Parathyroid adenoma (tissue), 2 donors: Measurements from ENCODE around the gene CREBZF.
A peak's percentile ranks its signal among the peaks of the same experiment; 100 is the strongest.

ENCODE experiments used
- H2AFZ ChIP-seq: fragments of 300-600 bp; sonication (generic); one replicate; pipeline ENCODE4 v1.7.0; 2017; ENCODE audit warnings: antibody characterized with exemption, mild to moderate bottlenecking
- H3K27ac ChIP-seq: fragments of 300-600 bp; sonication (generic); one replicate; pipeline ENCODE4 v1.7.0; 2017
- H3K27me3 ChIP-seq: fragments of 300-600 bp; sonication (generic); one replicate; pipeline ENCODE4 v1.7.0; 2017; ENCODE audit warnings: low read length; ENCODE audit not compliant: control insufficient read depth, insufficient read depth
- H3K36me3 ChIP-seq: fragments of 300-600 bp; sonication (generic); one replicate; pipeline ENCODE4 v1.7.0; 2017; ENCODE audit warnings: low read length; ENCODE audit not compliant: control insufficient read depth, insufficient read depth
- H3K4me1 ChIP-seq: fragments of 300-600 bp; sonication (generic); one replicate; pipeline ENCODE4 v1.7.0; 2017; ENCODE audit warnings: control low read depth
- H3K4me2 ChIP-seq: fragments of 300-600 bp; sonication (generic); one replicate; pipeline ENCODE4 v1.7.0; 2017; ENCODE audit warnings: low read length
- H3K4me3 ChIP-seq: fragments of 300-600 bp; sonication (generic); one replicate; pipeline ENCODE4 v1.7.0; 2017; ENCODE audit warnings: low read depth, low read length
- H3K79me2 ChIP-seq: fragments of 300-600 bp; sonication (generic); one replicate; pipeline ENCODE4 v1.7.0; 2017; ENCODE audit warnings: control low read depth
- H3K9ac ChIP-seq: fragments of 300-600 bp; sonication (generic); one replicate; pipeline ENCODE4 v1.7.0; 2017; ENCODE audit warnings: mild to moderate bottlenecking
- H3K9me3 ChIP-seq: fragments of 300-600 bp; sonication (generic); one replicate; pipeline ENCODE4 v1.7.0; 2017; ENCODE audit warnings: low read length; ENCODE audit not compliant: control insufficient read depth
- TF ChIP-seq, protein P1 (sequence below): fragments of 300-600 bp; sonication (generic); IDR thresholded peaks from one replicate; pipeline ENCODE4 v1.7.0; 2017; ENCODE audit warnings: antibody characterized with exemption, mild to moderate bottlenecking
- donor health status: primary hyperparathyroidism.

CREBZF gene

GRCh38 chr11:85663753-85664614 lies 945 bp downstream of the CREBZF start:
- Histone ChIP-seq H3K9ac (peak overlapping the region; percentile 98), H3K4me2 (peak overlapping the region; percentile 81), H3K4me1 (peaks cover 6% of the 10 kb centered on the region)

GRCh38 chr11:85663080-85663752 lies 1.7 kb downstream of the CREBZF start:
- Histone ChIP-seq H3K4me1 (peaks cover 6% of the 10 kb centered on the region), H3K9me3 (no peaks in the 10 kb centered on the region), H2AFZ (no peak overlapping the region), H3K4me3 (peak overlapping the region; percentile 80), H3K4me2 (peak overlapping the region; percentile 81), H3K27ac (peak overlapping the region; percentile 96), H3K9ac (no peak overlapping the region), H3K27me3 (no peaks in the 10 kb centered on the region), H3K79me2 (peaks cover 4% of the 10 kb centered on the region), H3K36me3 (no peaks in the 10 kb centered on the region)
- TF ChIP-seq, protein P1, sequence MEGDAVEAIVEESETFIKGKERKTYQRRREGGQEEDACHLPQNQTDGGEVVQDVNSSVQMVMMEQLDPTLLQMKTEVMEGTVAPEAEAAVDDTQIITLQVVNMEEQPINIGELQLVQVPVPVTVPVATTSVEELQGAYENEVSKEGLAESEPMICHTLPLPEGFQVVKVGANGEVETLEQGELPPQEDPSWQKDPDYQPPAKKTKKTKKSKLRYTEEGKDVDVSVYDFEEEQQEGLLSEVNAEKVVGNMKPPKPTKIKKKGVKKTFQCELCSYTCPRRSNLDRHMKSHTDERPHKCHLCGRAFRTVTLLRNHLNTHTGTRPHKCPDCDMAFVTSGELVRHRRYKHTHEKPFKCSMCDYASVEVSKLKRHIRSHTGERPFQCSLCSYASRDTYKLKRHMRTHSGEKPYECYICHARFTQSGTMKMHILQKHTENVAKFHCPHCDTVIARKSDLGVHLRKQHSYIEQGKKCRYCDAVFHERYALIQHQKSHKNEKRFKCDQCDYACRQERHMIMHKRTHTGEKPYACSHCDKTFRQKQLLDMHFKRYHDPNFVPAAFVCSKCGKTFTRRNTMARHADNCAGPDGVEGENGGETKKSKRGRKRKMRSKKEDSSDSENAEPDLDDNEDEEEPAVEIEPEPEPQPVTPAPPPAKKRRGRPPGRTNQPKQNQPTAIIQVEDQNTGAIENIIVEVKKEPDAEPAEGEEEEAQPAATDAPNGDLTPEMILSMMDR: no peak

More at GRCh38 chr11:85663753-85664614, 945 bp downstream of the CREBZF start:
- H3K27me3 ChIP-seq: no peaks in the 10 kb centered on the region
- H3K4me3 ChIP-seq: peak overlapping the region; percentile 80
- H3K36me3 ChIP-seq: no peaks in the 10 kb centered on the region
- H3K9me3 ChIP-seq: no peaks in the 10 kb centered on the region
- peak overlapping the region; percentile 96 for H3K27ac ChIP-seq
- H2AFZ ChIP-seq: peak overlapping the region; percentile 84
- TF ChIP-seq, protein P1: peak; percentile 63
- H3K79me2 ChIP-seq: peaks cover 2% of the 10 kb centered on the region

DNA sequence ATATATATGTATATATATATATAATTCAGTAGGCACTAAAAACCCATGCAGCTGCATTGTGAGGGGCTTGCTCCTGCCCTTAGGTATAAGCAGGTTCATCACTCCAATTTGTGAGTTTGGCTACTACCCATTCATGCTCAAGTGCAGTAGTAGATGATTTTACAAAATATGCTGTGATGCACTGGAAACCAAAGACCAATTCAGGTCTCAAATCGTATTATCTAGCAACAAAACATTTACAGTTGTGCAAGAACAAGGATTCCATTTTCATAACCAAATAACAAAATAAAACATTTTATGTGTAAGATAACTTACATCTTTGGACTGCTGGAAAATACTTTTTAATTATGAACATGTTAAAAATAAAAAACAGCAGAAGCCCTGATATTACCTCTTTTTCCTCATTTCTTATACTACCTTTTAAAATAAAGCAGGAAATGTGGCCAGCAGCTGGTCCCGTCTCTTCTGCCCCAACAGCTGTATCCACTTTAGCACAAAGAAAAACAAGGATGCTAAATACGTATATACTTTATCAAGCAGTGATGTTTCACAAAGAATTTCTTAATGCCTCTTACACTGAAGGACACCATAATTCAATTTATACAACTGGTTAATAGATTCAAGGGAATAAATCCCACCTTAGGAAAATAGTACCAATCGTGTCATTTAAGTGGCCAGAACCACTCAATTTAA lies 2.8 kb downstream of the CREBZF start:
- Histone ChIP-seq H3K36me3 (no peaks in the 10 kb centered on the region), H3K27me3 (no peaks in the 10 kb centered on the region), H3K27ac (no peak overlapping the region), H3K9me3 (no peaks in the 10 kb centered on the region), H2AFZ (no peak overlapping the region), H3K4me3 (peak overlapping the region; percentile 80), H3K4me1 (peaks cover 6% of the 10 kb centered on the region), H3K79me2 (peaks cover 4% of the 10 kb centered on the region), H3K9ac (no peak overlapping the region), H3K4me2 (peak overlapping the region; percentile 9)
- TF ChIP-seq, protein P1: no peak

DNA sequence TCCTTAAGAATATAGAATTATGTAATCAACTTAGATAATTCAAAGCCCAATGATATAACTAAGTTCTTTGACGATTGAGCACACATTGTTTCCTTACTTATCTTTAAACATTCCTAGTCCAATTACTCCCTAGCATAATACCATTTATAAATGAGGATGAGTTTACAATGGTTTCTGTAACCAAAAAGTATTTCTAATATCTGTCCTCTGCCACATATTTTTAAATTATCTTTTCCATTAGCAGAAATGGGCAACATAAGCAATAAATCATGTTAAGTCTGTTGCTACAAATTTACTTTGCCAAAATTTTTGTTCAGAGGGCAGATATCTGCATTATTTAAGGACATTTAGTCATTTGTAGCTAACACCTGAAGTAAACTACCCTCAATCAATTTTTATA lies 6.7 kb downstream of the CREBZF start:
- TF ChIP-seq, protein P1: no peak
- H3K4me2 ChIP-seq: no peak overlapping the region
- no peak overlapping the region for H3K27ac ChIP-seq
- H3K4me3 ChIP-seq: no peak overlapping the region
- no peak overlapping the region for H3K9ac ChIP-seq
- H3K79me2 ChIP-seq: peaks cover 4% of the 10 kb centered on the region
- no peak overlapping the region for H2AFZ ChIP-seq
- peaks cover 3% of the 10 kb centered on the region for H3K4me1 ChIP-seq
- no peaks in the 10 kb centered on the region for H3K36me3 ChIP-seq
- H3K27me3 ChIP-seq: no peaks in the 10 kb centered on the region
- no peaks in the 10 kb centered on the region for H3K9me3 ChIP-seq
